ENCODE data around the gene MMP14. TPM values are rescaled to one million over a fixed set of nuclear protein-coding genes. Genes with fewer than 3 reads are reported as not detected.

MMP14 gene
- total and polyA plus RNA-seq, 2 of the 8 experiments (the other 6 are each of a cell fraction or from before 2014, with no cell fraction given), result 58.2 to 86.8 TPM

DNA sequence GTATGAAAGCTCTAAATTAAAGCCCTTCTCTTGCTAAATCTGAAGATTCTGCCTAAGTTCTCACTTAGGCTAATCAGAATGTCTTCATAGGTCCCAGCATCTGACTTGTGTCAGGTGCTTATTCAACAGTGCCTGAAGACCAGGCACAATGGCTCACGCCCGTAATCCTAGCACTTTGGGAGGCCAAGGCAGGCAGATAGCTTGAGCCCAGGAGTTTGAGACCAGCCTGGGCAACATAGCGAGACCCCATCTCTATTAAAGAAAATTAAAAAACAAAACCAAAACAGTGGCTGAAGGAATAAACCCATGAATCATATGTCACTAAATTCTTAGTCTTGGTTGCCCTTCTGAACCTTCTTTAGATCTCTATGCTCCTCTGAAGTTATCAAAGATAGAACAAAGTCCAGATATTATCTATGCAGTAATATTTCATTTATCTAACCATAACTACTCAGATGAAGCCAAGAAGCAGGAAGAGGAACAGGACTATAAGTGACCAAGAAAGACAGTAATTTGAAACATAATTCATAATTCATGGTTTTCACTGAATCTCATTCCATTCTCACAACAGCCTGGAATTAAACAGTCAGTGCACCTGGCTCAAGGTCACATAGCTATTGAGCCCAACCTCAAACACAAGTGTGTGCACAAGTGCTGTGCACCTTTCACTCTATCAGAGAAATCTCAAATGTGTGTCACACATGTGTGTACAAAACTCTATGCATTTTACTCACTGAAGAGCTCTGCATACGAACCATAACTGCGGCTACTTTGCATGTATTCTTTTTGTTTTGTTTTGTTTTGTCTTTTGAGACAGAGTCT, 27.8 kb upstream of the MMP14 start (continued):
- TF ChIP-seq, protein P1, sequence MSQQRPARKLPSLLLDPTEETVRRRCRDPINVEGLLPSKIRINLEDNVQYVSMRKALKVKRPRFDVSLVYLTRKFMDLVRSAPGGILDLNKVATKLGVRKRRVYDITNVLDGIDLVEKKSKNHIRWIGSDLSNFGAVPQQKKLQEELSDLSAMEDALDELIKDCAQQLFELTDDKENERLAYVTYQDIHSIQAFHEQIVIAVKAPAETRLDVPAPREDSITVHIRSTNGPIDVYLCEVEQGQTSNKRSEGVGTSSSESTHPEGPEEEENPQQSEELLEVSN (IDR thresholded peaks at IDR 0.05), result no peak
- TF ChIP-seq EGR1 (IDR thresholded peaks at IDR 0.05; ENCODE audit: borderline replicate concordance, low read depth, low read length), result no peak
- TF ChIP-seq RAD21 (IDR thresholded peaks at IDR 0.05 in 1 of 2, conservative IDR thresholded peaks at IDR 0.05 in 1 of 2; ENCODE audit: low read depth in 2 of 2, low read length in 2 of 2), result no peak
- TF ChIP-seq TEAD4 (IDR thresholded peaks at IDR 0.05; ENCODE audit: low read depth, low read length), result no peak
- no peak for TF ChIP-seq CTBP2 (IDR thresholded peaks at IDR 0.05; ENCODE audit: borderline replicate concordance, insufficient read depth, insufficient read length, low read length)

All from H1 (cell line).